ENCODE data around the gene C9orf152. TPM values are rescaled to one million over a fixed set of nuclear protein-coding genes. Genes with fewer than 3 reads are reported as not detected.
A peak's percentile ranks its signal among the peaks of the same experiment; 100 is the strongest.

Gene C9orf152
- total RNA-seq, 1 experiment from 2014 or later: not detected

DNA sequence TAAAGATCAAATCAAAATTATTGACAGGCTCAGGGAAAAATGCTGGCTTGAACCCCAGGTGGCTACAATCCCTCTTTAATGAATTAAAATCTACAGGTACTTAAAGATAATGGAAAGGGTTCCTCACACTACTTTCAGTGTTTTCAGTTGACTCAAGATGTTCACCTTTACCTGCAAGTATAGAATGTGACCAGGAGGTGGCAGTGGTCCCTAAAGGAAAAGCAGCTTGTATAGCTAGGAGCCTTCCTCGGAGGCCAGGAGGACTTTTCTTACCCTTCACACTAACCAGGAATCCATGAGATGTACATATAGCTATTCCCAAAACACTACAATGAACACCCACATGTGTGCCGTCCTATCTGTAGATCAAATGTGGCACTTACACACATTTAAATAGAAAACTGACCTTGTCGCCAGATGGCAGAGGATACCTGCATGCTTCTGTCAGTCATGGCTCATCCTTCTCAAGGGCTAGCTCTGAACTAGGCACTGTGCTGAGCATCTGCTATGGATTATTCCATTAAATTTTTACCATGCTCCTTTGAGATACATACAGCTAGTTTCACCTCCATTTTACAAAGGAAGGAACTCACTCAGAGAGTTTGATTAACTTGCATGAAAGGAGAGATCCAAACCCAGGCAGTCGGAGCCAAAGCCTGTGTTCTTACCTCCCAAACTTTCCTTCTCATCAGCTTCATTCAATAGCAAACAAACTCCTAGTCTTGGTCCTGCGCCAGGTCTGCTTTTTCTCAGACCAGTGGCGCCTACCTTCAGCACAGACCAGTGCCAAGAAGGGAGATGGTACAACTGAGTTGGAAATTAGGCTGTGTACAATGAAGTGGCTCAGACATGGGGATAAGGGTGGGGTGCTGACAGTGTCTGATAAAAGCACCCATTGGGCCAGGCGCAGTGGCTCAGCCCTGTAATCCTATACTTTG lies 24.5 kb downstream of the C9orf152 start:
- DNase-seq (ENCODE audit: extremely low read depth, low read depth): peak; percentile 78

DNA sequence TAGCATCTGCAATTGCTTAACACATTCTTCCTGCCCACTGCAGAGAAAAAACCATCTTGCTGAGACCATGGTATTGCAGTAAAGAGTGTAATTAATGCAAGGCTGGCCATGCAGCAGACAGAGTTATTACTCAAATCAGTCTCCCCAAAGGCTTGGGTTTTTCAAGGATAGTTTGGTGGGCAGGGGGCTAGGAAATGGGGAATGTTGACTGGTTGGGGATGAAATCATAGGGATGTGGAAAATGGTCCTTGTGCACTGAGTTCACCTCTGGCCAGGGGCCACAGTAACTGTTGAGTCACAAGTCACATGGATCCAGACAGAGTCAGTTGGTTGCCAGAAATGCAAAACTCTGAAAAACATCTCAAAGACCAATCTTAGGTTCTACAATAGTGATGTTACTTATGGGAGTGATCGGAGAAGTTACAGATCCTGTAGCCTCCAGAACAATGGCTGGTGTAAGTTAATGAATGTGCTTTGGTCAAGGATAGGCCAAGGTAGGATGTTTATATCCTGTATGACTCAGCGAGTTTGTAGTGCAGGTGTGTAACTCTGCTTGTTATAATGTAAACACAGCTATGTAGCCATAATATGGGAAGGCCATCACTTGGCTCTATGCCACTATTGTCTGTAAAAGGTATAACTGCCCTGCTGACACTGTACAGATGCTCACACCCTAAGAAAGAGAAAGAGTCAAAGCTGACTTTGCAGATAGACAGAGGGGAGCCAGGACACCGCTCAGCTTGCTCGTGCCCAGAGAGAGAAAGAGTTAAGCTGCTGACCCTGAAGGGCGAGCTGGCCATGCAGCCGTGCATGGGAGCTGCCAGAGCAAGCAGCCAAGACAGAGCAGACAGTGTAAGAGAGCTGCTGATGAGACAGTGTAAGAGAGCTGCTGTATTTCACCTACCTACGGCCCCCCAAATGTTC lies 27.2 kb downstream of the C9orf152 start:
- no peak for DNase-seq (ENCODE audit: extremely low read depth, low read depth)

DNA sequence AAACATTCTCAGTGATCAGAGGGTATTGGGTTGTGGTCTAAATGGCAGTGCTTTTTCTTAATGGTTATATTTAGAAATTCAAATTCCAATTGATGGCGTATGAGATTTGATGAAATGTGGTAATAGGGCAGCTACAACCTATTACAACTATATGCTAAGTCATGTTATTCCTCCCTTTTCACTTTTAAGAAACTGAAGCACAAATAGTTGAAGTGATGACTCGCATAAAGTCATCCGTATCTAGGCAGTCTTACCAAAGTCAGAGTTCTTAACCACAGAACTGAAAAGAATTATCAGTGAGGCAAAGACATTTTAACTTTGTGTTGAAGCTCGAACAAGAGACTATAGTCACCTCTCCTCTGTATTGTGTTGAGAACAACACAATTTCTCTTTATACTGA lies 28.2 kb downstream of the C9orf152 start:
- no peak for DNase-seq (ENCODE audit: extremely low read depth, low read depth)

DNA sequence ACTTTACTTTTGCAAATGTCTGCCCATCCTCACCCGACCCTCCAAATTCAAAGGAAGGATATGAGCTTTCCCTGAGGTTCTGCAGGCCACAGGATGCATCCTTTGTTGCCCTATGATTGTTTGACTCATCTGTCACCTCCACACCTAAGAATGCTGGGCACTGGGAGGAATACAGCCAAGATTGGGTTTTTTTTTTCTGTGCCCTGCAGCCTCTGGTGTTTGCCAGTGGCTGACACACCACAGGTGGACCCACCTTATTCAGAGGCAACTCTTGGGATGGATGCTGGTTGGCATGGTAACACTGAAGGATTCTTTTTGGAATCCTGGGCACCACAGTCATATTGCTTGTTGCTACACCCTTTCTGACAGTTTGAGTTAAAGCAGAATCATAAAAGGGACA lies 29.7 kb downstream of the C9orf152 start:
- DNase-seq (ENCODE audit: extremely low read depth, low read depth): no peak

DNA sequence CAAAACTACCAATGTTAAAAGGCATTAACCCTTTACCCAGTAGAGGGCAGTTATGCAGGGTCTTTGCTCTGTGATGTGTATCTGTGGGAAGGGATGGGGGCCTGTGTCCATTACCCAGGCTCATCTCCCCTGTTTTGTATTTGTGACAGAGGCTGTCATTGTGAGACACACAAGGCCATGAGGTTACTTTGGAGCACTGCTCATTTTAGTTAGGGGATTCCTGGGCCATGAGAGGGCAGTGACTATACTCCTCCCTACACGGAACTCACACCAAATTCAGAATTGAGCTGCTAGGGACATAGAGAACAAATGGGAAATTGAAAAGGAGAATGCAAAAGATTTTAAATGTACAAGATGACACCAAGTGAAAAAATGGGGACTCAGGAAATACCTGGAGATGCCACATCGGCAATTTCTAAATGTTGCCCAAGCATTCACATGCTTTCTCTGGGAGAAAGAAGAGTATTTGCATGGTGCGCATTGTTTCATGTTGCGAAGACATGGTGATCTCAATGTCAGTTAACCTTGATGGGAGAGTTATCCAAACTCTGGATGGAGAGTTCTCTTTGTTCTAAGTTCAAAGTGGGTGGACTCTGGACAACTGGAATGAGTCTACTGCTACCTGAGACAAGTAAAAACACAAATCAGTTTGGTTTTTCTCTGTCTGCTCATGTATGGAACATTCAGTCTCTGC lies 32.5 kb downstream of the C9orf152 start:
- DNase-seq (ENCODE audit: extremely low read depth, low read depth): no peak

DNA sequence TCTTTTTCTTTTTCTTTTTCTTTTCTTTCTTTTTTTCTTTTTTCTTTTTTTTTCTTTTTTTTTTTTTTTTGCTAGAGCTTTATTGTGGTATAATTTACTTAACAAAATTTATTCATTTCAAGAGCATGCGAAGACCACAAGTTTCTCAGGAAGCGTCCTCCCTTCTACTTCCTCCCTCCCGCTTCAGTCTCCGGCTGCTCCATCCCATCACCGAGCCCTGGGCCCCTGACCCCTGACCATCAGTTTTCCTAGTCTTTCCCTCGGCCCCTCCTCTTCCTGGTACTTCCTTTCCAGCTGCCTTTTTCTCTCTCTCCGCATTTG lies 34.7 kb downstream of the C9orf152 start:
- DNase-seq (ENCODE audit: extremely low read depth, low read depth): no peak

DNA sequence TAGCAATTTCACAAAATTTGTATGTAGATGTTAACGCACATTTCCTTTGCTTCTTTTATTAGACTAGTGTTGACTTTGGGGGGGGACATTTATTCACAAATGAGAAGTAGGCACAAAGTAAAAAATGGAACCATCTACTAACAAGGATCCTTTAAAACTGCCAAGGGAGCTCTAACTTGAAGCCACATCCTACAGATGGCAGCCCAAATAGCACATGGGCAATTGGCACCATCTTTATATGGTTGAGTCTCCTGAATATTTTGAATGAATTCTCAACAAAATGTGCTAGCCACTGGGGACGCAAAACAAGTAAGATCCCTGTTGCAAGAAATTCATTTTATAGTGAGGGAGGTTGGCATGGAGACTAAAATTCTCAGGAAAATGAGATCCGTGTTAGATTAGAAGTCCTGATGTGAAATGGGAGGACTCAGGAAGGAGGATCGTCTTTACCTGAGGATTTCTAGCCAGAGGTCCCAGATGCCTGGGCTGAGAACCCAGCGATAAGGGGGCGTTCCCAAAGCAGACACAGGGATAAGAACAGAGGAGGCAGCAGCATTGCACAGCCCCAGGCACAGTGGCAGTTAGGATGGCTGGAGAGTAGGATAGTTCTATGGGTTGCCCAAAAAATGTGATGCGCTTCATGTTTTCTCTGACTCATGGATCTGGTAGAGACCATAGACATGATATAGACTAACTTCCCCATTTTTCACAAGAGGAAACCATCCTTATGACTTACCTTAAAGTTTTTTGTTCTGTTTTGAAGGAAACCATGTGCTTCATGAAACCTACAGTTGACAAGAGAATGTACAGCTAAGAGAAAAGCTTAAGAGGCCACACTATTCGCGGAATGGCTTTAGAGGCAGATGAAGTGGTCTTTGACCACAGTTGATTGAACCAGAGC lies 37.4 kb downstream of the C9orf152 start:
- no peak for DNase-seq (ENCODE audit: extremely low read depth, low read depth)

DNA sequence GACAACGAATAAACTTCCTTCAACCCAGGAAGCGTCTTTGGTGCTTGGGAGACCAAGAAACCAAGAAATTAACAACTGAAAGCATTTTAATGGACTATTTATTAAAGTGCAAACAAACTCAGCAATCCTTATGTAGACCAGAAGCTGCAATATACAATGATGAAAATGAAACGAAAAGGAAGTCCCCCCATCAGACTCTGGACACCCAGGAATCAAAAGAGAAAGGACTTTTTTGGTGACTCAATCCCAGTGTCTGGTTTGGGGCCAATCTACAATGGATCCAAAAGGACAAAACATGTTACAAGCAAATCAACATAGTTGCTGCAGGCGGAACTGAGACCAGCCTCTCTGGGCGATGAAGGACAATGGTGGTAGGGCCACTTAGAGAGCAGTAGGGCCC lies 39.5 kb downstream of the C9orf152 start:
- no peak for DNase-seq (ENCODE audit: extremely low read depth, low read depth)

DNA sequence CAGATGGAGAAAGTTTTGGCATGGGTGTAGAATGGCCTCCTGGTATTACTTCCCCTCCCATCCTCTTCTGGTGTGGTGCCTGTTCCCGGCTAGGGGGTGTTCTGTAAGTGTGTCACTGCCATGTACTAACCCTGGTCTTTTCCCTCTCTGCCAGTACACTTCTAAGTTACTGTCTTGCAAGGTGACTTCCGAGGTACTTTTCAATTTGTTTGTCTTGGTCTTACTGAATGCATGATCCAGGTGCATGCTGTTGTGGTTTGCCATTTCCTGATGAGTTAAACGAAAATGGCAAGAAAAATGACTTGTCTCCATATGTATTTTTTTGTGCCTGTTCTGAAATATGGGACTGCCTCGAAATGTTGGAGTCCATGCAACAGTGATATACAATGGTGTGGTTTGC lies 46.0 kb downstream of the C9orf152 start:
- DNase-seq (ENCODE audit: extremely low read depth, low read depth): no peak

DNA sequence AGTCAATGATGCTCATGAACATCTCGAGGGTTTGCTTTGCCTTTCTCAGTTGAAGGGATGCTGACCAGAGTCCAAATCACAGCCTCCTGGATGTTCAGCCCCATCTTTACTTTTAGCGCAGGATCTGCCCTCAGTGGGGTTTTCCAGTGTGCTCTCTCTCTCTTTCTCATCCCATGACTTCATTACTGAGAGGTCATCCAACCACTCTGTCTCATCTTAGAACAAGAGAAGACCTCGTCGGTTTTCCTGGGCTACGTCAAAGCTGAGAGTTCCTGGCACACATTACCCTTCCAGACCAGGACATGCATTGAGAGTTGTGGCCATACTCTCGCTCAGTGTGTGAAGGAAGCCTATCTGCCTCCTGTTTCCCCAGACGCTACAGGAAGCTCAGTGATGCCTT lies 47.3 kb downstream of the C9orf152 start:
- no peak for DNase-seq (ENCODE audit: extremely low read depth, low read depth)

DNA sequence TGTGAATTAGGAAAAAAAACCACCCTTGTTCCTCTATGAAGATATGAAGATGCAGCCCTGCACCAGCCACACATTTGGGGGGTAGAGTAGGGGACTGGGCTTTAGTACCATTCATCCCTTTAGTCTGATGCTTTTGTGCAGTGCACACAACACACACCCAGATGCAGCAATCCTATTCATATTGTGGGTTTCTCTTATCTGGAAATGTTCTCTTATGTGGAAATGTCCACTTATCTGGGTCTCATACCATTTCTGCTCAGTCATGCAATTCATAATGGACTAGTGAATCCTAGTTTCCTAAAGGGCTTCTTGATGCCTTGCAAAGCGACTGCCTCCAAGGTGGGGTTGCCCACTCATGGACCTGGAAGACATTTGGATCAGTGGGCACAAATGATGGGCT lies 47.8 kb downstream of the C9orf152 start:
- no peak for DNase-seq (ENCODE audit: extremely low read depth, low read depth)

DNA sequence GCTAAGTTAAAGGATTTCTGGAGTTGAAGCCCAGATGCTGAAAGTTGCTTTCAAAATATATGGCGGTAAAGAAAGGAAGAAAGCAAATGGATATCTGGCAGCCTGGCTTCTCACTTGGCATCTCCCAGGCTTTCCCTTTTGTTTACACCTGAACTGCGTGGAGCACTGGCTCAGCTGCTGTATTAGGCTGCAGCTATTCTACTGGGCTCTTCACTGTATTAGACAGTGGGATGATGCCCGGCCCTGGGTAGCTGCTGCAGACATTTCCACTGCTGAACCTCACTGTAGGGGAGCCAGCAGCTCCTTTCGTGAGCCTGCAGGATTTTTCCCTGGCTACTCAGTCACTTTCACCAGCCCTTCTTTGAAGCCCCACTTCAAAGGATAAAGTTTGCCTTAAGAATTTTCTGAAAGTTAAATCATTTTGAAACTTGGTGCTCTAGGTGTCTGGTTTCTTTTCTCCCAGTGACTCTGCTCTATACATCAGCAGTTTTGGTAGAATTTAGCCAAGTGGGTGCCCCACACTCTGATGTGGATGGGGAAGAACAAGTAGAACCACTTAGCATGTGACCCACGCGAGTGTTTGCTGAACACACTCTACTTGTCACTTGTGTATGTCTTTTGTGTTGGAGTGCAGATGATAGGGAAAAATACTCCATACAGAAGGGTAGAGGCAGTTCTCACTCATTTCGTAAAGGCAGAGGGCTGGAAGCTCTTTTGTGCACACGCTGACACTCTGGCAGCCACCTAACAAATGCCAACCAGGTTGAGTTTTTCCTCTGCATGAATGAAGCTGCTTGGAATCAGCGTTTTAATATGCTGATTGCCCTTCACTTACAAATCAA lies 49.9 kb downstream of the C9orf152 start:
- DNase-seq (ENCODE audit: extremely low read depth, low read depth): no peak

DNA sequence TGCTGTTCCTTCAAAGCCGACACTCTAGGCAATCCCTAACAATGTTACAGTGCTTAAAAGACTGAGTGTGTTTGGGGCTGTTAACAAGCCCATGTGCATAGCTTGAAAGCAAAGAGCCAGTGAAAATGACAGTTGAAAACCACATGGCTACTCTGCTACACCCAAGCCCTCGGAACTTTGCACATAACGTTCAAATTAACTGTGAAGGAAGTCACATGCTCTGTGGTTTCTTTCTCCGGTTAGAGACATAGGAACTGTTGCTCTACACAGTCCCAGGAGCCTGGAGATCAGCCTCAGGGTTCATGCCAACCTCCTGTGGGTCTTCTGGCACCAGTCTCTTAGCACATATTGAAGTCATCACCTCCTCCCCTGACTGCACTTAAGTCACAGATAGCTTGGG lies 51.1 kb downstream of the C9orf152 start:
- no peak for DNase-seq (ENCODE audit: extremely low read depth, low read depth)

DNA sequence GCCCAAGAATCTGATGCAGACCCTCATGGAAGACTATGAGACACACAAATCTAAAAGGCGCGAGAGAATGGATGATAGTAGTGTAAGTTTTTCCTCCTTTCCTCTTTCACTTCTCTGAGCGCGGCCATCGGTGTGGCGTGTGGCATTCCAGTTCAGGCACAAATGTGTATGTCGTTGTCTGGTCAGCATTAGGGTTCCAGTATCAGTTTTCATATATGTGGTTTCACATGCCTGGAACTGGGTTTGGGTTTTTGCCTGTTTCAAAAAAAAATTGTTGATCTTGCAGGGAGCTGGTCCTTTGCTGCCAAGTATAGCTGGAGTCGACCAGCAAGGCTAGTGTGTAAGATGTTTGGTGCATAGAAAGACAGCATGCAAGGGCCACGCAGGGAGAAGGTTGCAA lies 51.5 kb downstream of the C9orf152 start:
- DNase-seq (ENCODE audit: extremely low read depth, low read depth): no peak

DNA sequence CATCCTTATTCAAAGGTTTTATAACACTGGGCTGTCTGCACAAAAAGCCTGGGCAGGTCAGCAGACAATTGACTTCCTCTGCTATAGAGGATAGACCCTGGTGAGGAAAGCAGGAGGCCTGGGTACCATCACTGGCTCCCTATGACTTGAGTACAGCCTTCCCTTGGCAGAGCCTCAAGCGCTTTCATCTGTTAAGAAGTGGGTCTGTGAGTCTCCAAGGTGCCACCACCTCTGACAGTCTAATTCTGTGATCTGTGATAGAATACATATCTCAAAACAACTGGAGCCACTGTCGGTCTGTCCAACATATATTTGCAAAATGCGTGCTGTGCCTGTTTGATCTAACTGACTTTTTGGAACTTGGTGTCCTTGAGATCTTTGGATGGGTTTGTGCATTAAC lies 52.2 kb downstream of the C9orf152 start:
- DNase-seq (ENCODE audit: extremely low read depth, low read depth): no peak

DNA sequence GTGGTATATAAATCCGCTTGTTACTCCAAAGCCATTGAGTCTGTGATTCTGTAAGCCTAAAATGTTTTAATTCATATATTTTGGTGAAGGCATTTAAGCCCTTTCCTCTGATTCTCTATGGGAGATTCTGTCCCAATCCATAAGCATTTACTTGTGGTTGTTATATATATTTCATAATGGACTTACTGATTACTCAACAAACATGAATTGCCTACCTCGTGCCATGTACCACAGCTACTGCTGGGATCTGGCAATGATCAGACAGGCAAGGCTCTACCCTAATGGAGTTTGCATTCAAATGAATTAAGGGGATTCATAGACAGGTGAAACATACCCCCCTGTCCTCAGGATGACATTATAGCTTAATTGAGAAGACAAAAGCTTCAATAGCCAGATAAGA lies 54.5 kb downstream of the C9orf152 start:
- DNase-seq (ENCODE audit: extremely low read depth, low read depth): no peak

DNA sequence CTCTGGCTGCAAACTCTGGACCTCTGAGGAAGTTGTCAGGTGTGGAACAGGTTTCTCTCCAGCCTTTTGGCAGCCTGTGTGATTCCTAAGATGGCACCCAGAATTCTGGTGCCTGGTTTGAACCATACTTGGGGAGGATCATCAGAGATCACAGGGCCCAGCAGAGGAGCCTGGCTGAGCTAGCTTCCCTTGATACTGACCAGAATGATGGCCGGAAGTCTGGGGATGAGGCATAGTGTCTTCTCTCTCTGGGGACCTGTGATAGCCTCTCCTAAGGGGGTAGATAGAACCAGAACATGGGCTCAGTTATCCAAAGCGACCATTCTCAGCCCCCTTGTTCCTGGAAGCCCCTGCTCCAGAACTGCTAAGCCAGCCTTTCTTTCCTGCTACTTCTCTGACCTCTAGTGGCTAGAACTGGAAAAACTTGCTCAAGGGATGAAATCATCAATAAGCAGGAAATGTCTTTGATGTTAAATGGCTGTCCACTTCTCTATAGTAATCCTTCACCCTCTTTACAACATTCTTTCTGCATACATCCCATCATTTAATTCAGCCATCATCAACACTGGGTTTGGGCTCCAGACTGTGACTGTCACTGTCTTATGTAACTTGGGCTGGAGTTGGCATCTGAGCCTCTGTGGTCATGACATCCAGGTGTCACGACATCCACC lies 55.1 kb downstream of the C9orf152 start:
- DNase-seq (ENCODE audit: extremely low read depth, low read depth): peak; percentile 54
